A549 (cell line): ENCODE data around the gene FMNL3. TPM values are rescaled to one million over a fixed set of nuclear protein-coding genes. Genes with fewer than 3 reads are reported as not detected.

Experiments used
- ATAC-seq, 2 experiments: fragments of 200-7000 bp in 1 of 2; fragments of >200 bp in 1 of 2; cut with Nextera tagmentation in 1 of 2; cut with Tn5 transposase in 1 of 2; 3 replicates each; pipeline versions ENCODE4 v1.8.0 to v1.9.1; 2018 to 2020; ENCODE audit warnings: mild to moderate bottlenecking in 1 of 2, moderate library complexity in 1 of 2
- CTCF ChIA-PET: fragments of 300-600 bp; sonication (Branson Sonifier 250); formaldehyde crosslinking; extraction: SDS; loops from one replicate; lab custom pipeline; 2021; ENCODE audit warnings: antibody characterized with exemption, inconsistent platforms; lab: Yijun Ruan, JAX
- POLR2A ChIA-PET: fragments of 350-600 bp; formaldehyde crosslinking; extraction: SDS; loops from one replicate; lab custom pipeline; 2021; ENCODE audit warnings: antibody characterized with exemption, inconsistent platforms; lab: Yijun Ruan, JAX
- DNase-seq, 2 experiments: peaks; one replicate each; pipeline versions ENCODE4 v3.0.0 to v3.0.0-alpha.2; 2011 to 2016; ENCODE audit warnings: low read depth in 1 of 2, low spot score in 1 of 2
- FAIRE-seq: peaks from 2 replicates; lab custom pipeline; 2011; peaks lifted over from hg19 to GRCh38; lab: Jason Lieb, UNC
- H3K27ac ChIP-seq, 2 experiments: fragments of >200 bp; sonication (Bioruptor Twin); formaldehyde crosslinking; 3 replicates each; pipeline ENCODE4 v1.5.1; 2016 to 2017
- H3K4me1 ChIP-seq: fragments of >200 bp; sonication (Bioruptor Twin); formaldehyde crosslinking; 3 replicates; pipeline ENCODE4 v1.6.1; 2016
- H3K4me2 ChIP-seq: fragments of >200 bp; sonication (Bioruptor Twin); formaldehyde crosslinking; 3 replicates; pipeline ENCODE4 v1.6.1; 2016
- H3K4me3 ChIP-seq: fragments of >200 bp; sonication (Bioruptor Twin); formaldehyde crosslinking; 3 replicates; pipeline ENCODE4 v1.5.1; 2016
- H3K9me3 ChIP-seq: fragments of >200 bp; sonication (Bioruptor Twin); formaldehyde crosslinking; 3 replicates; pipeline ENCODE4 v1.6.1; 2016
- ATOH8 ChIP-seq: fragments of 250-450 bp; sonication (Bioruptor Pico); IDR thresholded peaks from 2 replicates; pipeline ENCODE4 v1.5.0; 2020; ENCODE audit warnings: low read depth, mild to moderate bottlenecking, moderate library complexity
- CBX2 ChIP-seq: fragments of 200-600 bp; sonication (generic); IDR thresholded peaks from 2 replicates; pipeline ENCODE4 v1.6.1; 2016; ENCODE audit warnings: low read depth, mild to moderate bottlenecking, borderline replicate concordance
- CBX8 ChIP-seq: fragments of 200-600 bp; sonication (generic); IDR thresholded peaks from 2 replicates; pipeline ENCODE4 v1.6.1; 2016
- CEBPB ChIP-seq, 2 experiments: fragments of >200 bp in 1 of 2; sonication (Bioruptor Twin) in 1 of 2; formaldehyde crosslinking in 1 of 2; IDR thresholded peaks; 2 replicates each; pipeline ENCODE4 v1.6.1; 2012 to 2016
- EHMT2 ChIP-seq: fragments of 200-600 bp; sonication (generic); IDR thresholded peaks from 2 replicates; pipeline ENCODE4 v1.6.1; 2016; ENCODE audit warnings: antibody characterized with exemption, low read depth, mild to moderate bottlenecking, moderate library complexity
- ESRRA ChIP-seq: fragments of 150-350 bp; IDR thresholded peaks from 2 replicates; pipeline ENCODE4 v1.6.1; 2014; ENCODE audit warnings: mild to moderate bottlenecking, low read length, borderline replicate concordance
- FOSB ChIP-seq: fragments of 250-450 bp; sonication (Bioruptor Pico); IDR thresholded peaks from 2 replicates; pipeline ENCODE4 v1.5.0; 2020; ENCODE audit warnings: mild to moderate bottlenecking, moderate library complexity
- FOSL2 ChIP-seq, 2 experiments: fragments of 450-650 bp in 1 of 2; fragments of >200 bp in 1 of 2; sonication (Bioruptor Twin) in 1 of 2; formaldehyde crosslinking; IDR thresholded peaks; 2 replicates each; pipeline versions ENCODE4 v1.5.0 to v1.6.1; 2016 to 2020; ENCODE audit warnings: mild to moderate bottlenecking in 1 of 2, moderate library complexity in 1 of 2
- HDAC2 ChIP-seq: fragments of 200-600 bp; sonication (generic); IDR thresholded peaks from 2 replicates; pipeline ENCODE4 v1.6.1; 2016
- HES2 ChIP-seq: fragments of >200 bp; sonication (Bioruptor Twin); formaldehyde crosslinking; IDR thresholded peaks from 2 replicates; pipeline ENCODE4 v1.6.1; 2016
- HEYL ChIP-seq: fragments of 250-450 bp; sonication (Bioruptor Pico); IDR thresholded peaks from 2 replicates; pipeline ENCODE4 v1.8.0; 2021; ENCODE audit warnings: mild to moderate bottlenecking, moderate library complexity
- HOXB5 ChIP-seq: fragments of 250-450 bp; sonication (Bioruptor Pico); IDR thresholded peaks from 2 replicates; pipeline ENCODE4 v1.5.0; 2020; ENCODE audit warnings: mild to moderate bottlenecking, moderate library complexity
- KDM1A ChIP-seq: fragments of 200-600 bp; sonication (generic); IDR thresholded peaks from 2 replicates; pipeline ENCODE4 v1.6.1; 2016; ENCODE audit warnings: low read depth, mild to moderate bottlenecking
- MAZ ChIP-seq: fragments of 150-350 bp; IDR thresholded peaks from 2 replicates; pipeline ENCODE4 v1.6.1; 2014; ENCODE audit warnings: antibody characterized with exemption, low read depth, low read length, borderline replicate concordance
- MYC ChIP-seq: IDR thresholded peaks from 2 replicates; pipeline ENCODE4 v1.6.1; 2012; ENCODE audit warnings: mild to moderate bottlenecking, inconsistent platforms, low read length, improper control_type of control experiment, borderline replicate concordance
- NFE2L2 ChIP-seq: fragments of 150-350 bp; conservative IDR thresholded peaks from 2 replicates; pipeline ENCODE4 v1.6.1; 2014; ENCODE audit warnings: low read length
- PBX3 ChIP-seq: IDR thresholded peaks from 2 replicates; pipeline ENCODE4 v1.6.1; 2012
- POLR2A ChIP-seq: IDR thresholded peaks from 2 replicates; pipeline ENCODE4 v1.6.1; 2012; ENCODE audit warnings: mild to moderate bottlenecking, low read length
- RAD21 ChIP-seq, 2 experiments: fragments of >200 bp in 1 of 2; sonication (Bioruptor Twin) in 1 of 2; formaldehyde crosslinking in 1 of 2; IDR thresholded peaks in 1 of 2; conservative IDR thresholded peaks in 1 of 2; 2 replicates in 1 of 2; 3 replicates in 1 of 2; pipeline ENCODE4 v1.6.1; 2012 to 2018; ENCODE audit warnings: inconsistent platforms in 1 of 2
- RARB ChIP-seq: fragments of 250-450 bp; sonication (Bioruptor Pico); IDR thresholded peaks from 2 replicates; pipeline ENCODE4 v1.8.0; 2021; ENCODE audit warnings: mild to moderate bottlenecking, moderate library complexity
- RNF2 ChIP-seq: fragments of 200-600 bp; sonication (generic); IDR thresholded peaks from 2 replicates; pipeline ENCODE4 v1.6.1; 2016; ENCODE audit warnings: low read depth, mild to moderate bottlenecking, antibody characterized with exemption, moderate library complexity, borderline replicate concordance
- TFCP2L1 ChIP-seq: fragments of 250-450 bp; sonication (Bioruptor Pico); IDR thresholded peaks from 2 replicates; pipeline ENCODE4 v1.5.0; 2021; ENCODE audit warnings: mild to moderate bottlenecking
- ZC3H11A ChIP-seq: fragments of 450-650 bp; IDR thresholded peaks from 2 replicates; pipeline ENCODE4 v1.6.1; 2014; ENCODE audit warnings: antibody characterized with exemption, mild to moderate bottlenecking
- ZFP36 ChIP-seq: fragments of 450-650 bp; IDR thresholded peaks from 2 replicates; pipeline ENCODE4 v1.6.1; 2014; ENCODE audit warnings: borderline replicate concordance; ENCODE audit not compliant: partially characterized antibody
- ZSCAN20 ChIP-seq: fragments of 250-450 bp; sonication (Bioruptor Pico); IDR thresholded peaks from 2 replicates; pipeline ENCODE4 v1.8.0; 2022; ENCODE audit warnings: mild to moderate bottlenecking, moderate library complexity
- WGBS: methylation state at CpG from one replicate; pipeline ENCODE4 v1.1.6; 2017; ENCODE audit errors: missing lambda C conversion rate; 5-methylcytosine and 5-hydroxymethylcytosine counted together
- polyA plus RNA-seq, 4 experiments: library from polyadenylated mRNA; depleted of rRNA in 3 of 4; stranded (reverse); fragments of >200 nt; fragmentation: RNase III in 1 of 4; extraction: RNeasy Plus Mini Kit Qiagen cat#74134 plus additional on column Dnase treatment in 1 of 4; gene quantifications; 2 replicates in 3 of 4; 3 replicates in 1 of 4; pipeline ENCODE4 v1.2.3, GENCODE V29; 2011 to 2017
- TF ChIP-seq, protein P1 (sequence below): fragments of >200 bp; sonication (Bioruptor Twin); formaldehyde crosslinking; IDR thresholded peaks from 3 replicates; pipeline ENCODE4 v1.5.1; 2016
- TF ChIP-seq, protein P2 (sequence below): fragments of 150-350 bp; IDR thresholded peaks from 2 replicates; pipeline ENCODE4 v1.6.1; 2014; ENCODE audit warnings: low read depth, mild to moderate bottlenecking, low read length

FMNL3 gene
- polyA plus RNA-seq, 2 of the 4 experiments (the other 2 are of a cell fraction), result 1.7 TPM

DNA sequence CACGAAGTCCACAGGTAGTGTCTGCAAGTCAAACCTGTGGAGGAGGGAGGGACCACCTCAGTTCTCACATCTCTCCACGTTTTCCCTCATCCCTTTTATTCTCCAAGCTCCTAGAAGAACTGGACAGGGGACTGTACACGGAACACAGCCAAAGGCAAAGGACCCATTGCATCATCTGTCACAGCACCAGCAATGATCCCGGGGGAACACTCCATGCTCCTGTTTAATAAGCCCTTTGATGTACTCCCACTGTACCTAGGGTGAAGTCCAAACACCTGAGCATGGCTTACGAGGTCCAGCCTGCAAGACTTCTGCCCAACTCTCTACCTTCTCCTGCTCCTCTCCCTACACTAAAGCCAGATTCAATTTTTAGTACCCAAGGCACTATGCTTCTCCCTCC is 57.3 kb downstream of the FMNL3 start:
- DNase-seq, result no peak
- Histone ChIP-seq H3K4me3 (no peak overlapping the region), H3K4me1 (no peaks in the 10 kb centered on the region)
- POLR2A ChIA-PET, result no interaction called here
- WGBS, result 61% methylated on average over 5 of the region's 5 CpGs
- no peak for ATAC-seq
- TF ChIP-seq TFCP2L1 (CRISPR knock-in tag) (no peak), EHMT2 (no peak), RAD21 (conservative IDR thresholded peaks at IDR 0.05 in 1 of 2, IDR thresholded peaks at IDR 0.05 in 1 of 2) (no peak), FOSB (CRISPR knock-in tag) (no peak), HEYL (CRISPR knock-in tag) (no peak), RARB (CRISPR knock-in tag) (no peak), NFE2L2 (no peak), FOSL2 (IDR thresholded peaks at IDR 0.05) (no peak), FOSL2 (CRISPR knock-in tag; IDR thresholded peaks at IDR 0.05) (no peak), ZFP36 (no peak), MYC (no peak), ZSCAN20 (no peak), CBX8 (no peak), HDAC2 (no peak), KDM1A (no peak), PBX3 (no peak), CBX2 (no peak), MAZ (no peak), ATOH8 (no peak)
- TF ChIP-seq, protein P1, sequence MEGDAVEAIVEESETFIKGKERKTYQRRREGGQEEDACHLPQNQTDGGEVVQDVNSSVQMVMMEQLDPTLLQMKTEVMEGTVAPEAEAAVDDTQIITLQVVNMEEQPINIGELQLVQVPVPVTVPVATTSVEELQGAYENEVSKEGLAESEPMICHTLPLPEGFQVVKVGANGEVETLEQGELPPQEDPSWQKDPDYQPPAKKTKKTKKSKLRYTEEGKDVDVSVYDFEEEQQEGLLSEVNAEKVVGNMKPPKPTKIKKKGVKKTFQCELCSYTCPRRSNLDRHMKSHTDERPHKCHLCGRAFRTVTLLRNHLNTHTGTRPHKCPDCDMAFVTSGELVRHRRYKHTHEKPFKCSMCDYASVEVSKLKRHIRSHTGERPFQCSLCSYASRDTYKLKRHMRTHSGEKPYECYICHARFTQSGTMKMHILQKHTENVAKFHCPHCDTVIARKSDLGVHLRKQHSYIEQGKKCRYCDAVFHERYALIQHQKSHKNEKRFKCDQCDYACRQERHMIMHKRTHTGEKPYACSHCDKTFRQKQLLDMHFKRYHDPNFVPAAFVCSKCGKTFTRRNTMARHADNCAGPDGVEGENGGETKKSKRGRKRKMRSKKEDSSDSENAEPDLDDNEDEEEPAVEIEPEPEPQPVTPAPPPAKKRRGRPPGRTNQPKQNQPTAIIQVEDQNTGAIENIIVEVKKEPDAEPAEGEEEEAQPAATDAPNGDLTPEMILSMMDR, result no peak
- TF ChIP-seq, all 56 proteins: peak for 0
- H3K27ac ChIP-seq, result no peak overlapping the region
- H3K9me3 ChIP-seq, result no peaks in the 10 kb centered on the region
- CTCF ChIA-PET, result interaction anchor here (0.6 to 14.8 kb wide), 7 partner anchors 9 to 189 kb away, joined by 3 to 260 read pairs (median 8); partner anchors contain the start of gene FMNL3
- no peak for FAIRE-seq
- no peak overlapping the region for H3K4me2 ChIP-seq

DNA sequence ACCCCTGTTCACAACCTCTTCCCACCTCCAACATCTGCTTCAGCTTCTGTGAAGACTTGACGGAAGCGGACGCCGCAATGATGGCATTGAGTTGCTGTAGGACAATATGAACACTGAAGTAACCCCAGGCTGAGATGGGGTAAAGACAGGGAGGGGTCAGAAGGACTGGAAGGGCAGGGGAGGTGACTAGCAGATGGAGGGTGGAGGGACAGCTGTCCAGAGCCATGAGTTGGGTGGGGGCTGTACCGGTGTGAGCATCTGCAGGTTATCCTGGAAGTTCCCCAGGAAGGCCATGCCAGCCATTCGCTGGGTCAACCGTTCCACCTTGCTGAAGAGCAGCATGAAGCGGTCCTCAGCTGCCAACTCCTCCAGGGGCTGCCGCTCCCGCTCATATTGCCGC is 57.8 kb downstream of the FMNL3 start:
- H3K4me3 ChIP-seq, result no peak overlapping the region
- no peaks in the 10 kb centered on the region for H3K9me3 ChIP-seq
- no peak overlapping the region for H3K27ac ChIP-seq
- FAIRE-seq (no peak), ATAC-seq (no peak), DNase-seq (no peak)
- 91% methylated on average over 11 of the region's 11 CpGs for WGBS
- POLR2A ChIA-PET, result no interaction called here
- H3K4me1 ChIP-seq, result no peaks in the 10 kb centered on the region
- H3K4me2 ChIP-seq, result no peak overlapping the region
- CTCF ChIA-PET, result interaction anchor here (0.6 to 14.8 kb wide), 9 partner anchors 8 to 189 kb away, joined by 3 to 260 read pairs (median 6); partner anchors contain the start of gene FMNL3
- TF ChIP-seq, protein P1, result no peak
- TF ChIP-seq ESRRA (no peak), EHMT2 (no peak), ZC3H11A (no peak), CBX2 (no peak), CEBPB (IDR thresholded peaks at IDR 0.05) (no peak), HES2 (no peak), ZSCAN20 (no peak), HOXB5 (CRISPR knock-in tag) (no peak), RNF2 (no peak), ZFP36 (no peak), POLR2A (no peak), HDAC2 (no peak)
- TF ChIP-seq, protein P2, sequence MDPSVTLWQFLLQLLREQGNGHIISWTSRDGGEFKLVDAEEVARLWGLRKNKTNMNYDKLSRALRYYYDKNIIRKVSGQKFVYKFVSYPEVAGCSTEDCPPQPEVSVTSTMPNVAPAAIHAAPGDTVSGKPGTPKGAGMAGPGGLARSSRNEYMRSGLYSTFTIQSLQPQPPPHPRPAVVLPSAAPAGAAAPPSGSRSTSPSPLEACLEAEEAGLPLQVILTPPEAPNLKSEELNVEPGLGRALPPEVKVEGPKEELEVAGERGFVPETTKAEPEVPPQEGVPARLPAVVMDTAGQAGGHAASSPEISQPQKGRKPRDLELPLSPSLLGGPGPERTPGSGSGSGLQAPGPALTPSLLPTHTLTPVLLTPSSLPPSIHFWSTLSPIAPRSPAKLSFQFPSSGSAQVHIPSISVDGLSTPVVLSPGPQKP, result no peak
